ENCODE results near the gene LACRT.

The LACRT gene

GRCh38 chr12:54593725-54594124 lies 41.0 kb downstream of the LACRT start:
- ATAC-seq (ENCODE audit: insufficient read depth, low read depth) = no peak

GRCh38 chr12:54593135-54593534 lies 41.6 kb downstream of the LACRT start:
- Histone ChIP-seq H3K4me2 (ENCODE audit: insufficient read depth, low read length) (no peak overlapping the region), H3K27me3 (ENCODE audit: insufficient read depth, low read length, poor library complexity) (peaks cover 27% of the 10 kb centered on the region), H2AFZ (ENCODE audit: low read depth, low read length) (no peak overlapping the region), H3K4me3 (ENCODE audit: low read depth in 1 of 2, low read length in 2 of 2) (no peak overlapping the region), H3K27ac (ENCODE audit: low read length) (no peak overlapping the region), H3K9me3 (ENCODE audit: insufficient read depth, low read length, severe bottlenecking) (no peaks in the 10 kb centered on the region), H3K36me3 (ENCODE audit: insufficient read depth, low read length) (no peaks in the 10 kb centered on the region), H4K20me1 (ENCODE audit: insufficient read depth, low read length) (no peaks in the 10 kb centered on the region), H3K9ac (ENCODE audit: low read depth, low read length) (no peak overlapping the region), H3K79me2 (ENCODE audit: insufficient read depth, low read length) (no peaks in the 10 kb centered on the region), H3K4me1 (ENCODE audit: insufficient read depth, low read length) (0 out of 2 replicates have a peak, but pooled peaks cover 3% of the 10 kb centered on the region)
- ATAC-seq (ENCODE audit: insufficient read depth, low read depth) (no peak), DNase-seq (no peak)
- TF ChIP-seq EZH2 (IDR thresholded peaks at IDR 0.05; ENCODE audit: borderline replicate concordance, low read depth, low read length, severe bottlenecking) = no peak
- TF ChIP-seq CTCF (IDR thresholded peaks at IDR 0.05; ENCODE audit: borderline replicate concordance, extremely low read depth, low read length, poor library complexity, severe bottlenecking) = no peak

More at GRCh38 chr12:54593725-54594124, 41.0 kb downstream of the LACRT start:
- Histone ChIP-seq H3K27ac (ENCODE audit: low read length) (no peak overlapping the region), H3K4me2 (ENCODE audit: insufficient read depth, low read length) (no peak overlapping the region), H3K36me3 (ENCODE audit: insufficient read depth, low read length) (no peaks in the 10 kb centered on the region), H3K9ac (ENCODE audit: low read depth, low read length) (no peak overlapping the region), H3K4me3 (ENCODE audit: low read depth in 1 of 2, low read length in 2 of 2) (no peak overlapping the region), H3K4me1 (ENCODE audit: insufficient read depth, low read length) (0 out of 2 replicates have a peak, but pooled peaks cover 3% of the 10 kb centered on the region), H3K27me3 (ENCODE audit: insufficient read depth, low read length, poor library complexity) (peaks cover 27% of the 10 kb centered on the region), H3K79me2 (ENCODE audit: insufficient read depth, low read length) (no peaks in the 10 kb centered on the region), H2AFZ (ENCODE audit: low read depth, low read length) (no peak overlapping the region), H4K20me1 (ENCODE audit: insufficient read depth, low read length) (no peaks in the 10 kb centered on the region), H3K9me3 (ENCODE audit: insufficient read depth, low read length, severe bottlenecking) (no peaks in the 10 kb centered on the region)
- no peak for TF ChIP-seq EZH2 (IDR thresholded peaks at IDR 0.05; ENCODE audit: borderline replicate concordance, low read depth, low read length, severe bottlenecking)
- TF ChIP-seq CTCF (IDR thresholded peaks at IDR 0.05; ENCODE audit: borderline replicate concordance, extremely low read depth, low read length, poor library complexity, severe bottlenecking) = no peak
- no peak for DNase-seq

GRCh38 chr12:54592316-54592715 lies 42.4 kb downstream of the LACRT start:
- Histone ChIP-seq H3K9me3 (ENCODE audit: insufficient read depth, low read length, severe bottlenecking) (no peaks in the 10 kb centered on the region), H3K4me1 (ENCODE audit: insufficient read depth, low read length) (0 out of 2 replicates have a peak, but pooled peaks cover 3% of the 10 kb centered on the region), H3K27ac (ENCODE audit: low read length) (no peak overlapping the region), H3K79me2 (ENCODE audit: insufficient read depth, low read length) (no peaks in the 10 kb centered on the region), H2AFZ (ENCODE audit: low read depth, low read length) (no peak overlapping the region; the same call in 1 of the 2 replicates), H3K4me3 (ENCODE audit: low read depth in 1 of 2, low read length in 2 of 2) (no peak overlapping the region), H3K36me3 (ENCODE audit: insufficient read depth, low read length) (no peaks in the 10 kb centered on the region), H3K9ac (ENCODE audit: low read depth, low read length) (no peak overlapping the region), H3K4me2 (ENCODE audit: insufficient read depth, low read length) (no peak overlapping the region), H3K27me3 (ENCODE audit: insufficient read depth, low read length, poor library complexity) (peaks cover 27% of the 10 kb centered on the region), H4K20me1 (ENCODE audit: insufficient read depth, low read length) (no peaks in the 10 kb centered on the region)
- ATAC-seq (ENCODE audit: insufficient read depth, low read depth) = no peak
- no peak for DNase-seq
- no peak for TF ChIP-seq CTCF (IDR thresholded peaks at IDR 0.05; ENCODE audit: borderline replicate concordance, extremely low read depth, low read length, poor library complexity, severe bottlenecking)
- TF ChIP-seq EZH2 (IDR thresholded peaks at IDR 0.05; ENCODE audit: borderline replicate concordance, low read depth, low read length, severe bottlenecking) = no peak

Data from DND-41 (cell line).